VCaP (cell line): ENCODE measurements around the gene SPTLC3.

Source experiments
- H3K27ac ChIP-seq: fragments of 450-650 bp; 2 replicates; pipeline ENCODE4 v1.5.1; 2017
- TF ChIP-seq, protein P1 (sequence below): fragments of 450-650 bp; conservative IDR thresholded peaks from 2 replicates; pipeline ENCODE4 v1.5.1; 2017; ENCODE audit warnings: mild to moderate bottlenecking, moderate library complexity

SPTLC3 gene

DNA sequence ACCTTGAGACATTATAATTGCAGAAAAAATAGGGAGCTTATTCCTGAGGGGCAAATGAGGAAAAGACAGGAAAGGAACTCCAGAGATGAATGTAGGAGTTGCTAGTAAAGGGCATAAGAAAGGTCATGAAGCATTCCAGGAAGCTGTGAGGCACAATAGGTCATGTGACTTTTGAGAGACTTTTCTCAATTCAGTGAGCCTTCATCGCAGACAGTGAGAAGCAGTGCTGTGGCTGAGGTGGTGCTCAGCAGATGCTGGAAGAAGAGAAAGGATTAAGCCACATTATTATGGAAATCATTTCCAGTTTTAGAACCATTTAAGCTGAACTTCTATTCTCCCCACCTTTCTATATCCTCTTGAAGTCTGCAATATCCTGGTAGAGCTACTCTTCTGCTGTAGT lies 4.1 kb downstream of the SPTLC3 start:
- no peak overlapping the region for H3K27ac ChIP-seq
- TF ChIP-seq, protein P1, sequence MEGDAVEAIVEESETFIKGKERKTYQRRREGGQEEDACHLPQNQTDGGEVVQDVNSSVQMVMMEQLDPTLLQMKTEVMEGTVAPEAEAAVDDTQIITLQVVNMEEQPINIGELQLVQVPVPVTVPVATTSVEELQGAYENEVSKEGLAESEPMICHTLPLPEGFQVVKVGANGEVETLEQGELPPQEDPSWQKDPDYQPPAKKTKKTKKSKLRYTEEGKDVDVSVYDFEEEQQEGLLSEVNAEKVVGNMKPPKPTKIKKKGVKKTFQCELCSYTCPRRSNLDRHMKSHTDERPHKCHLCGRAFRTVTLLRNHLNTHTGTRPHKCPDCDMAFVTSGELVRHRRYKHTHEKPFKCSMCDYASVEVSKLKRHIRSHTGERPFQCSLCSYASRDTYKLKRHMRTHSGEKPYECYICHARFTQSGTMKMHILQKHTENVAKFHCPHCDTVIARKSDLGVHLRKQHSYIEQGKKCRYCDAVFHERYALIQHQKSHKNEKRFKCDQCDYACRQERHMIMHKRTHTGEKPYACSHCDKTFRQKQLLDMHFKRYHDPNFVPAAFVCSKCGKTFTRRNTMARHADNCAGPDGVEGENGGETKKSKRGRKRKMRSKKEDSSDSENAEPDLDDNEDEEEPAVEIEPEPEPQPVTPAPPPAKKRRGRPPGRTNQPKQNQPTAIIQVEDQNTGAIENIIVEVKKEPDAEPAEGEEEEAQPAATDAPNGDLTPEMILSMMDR = no peak

DNA sequence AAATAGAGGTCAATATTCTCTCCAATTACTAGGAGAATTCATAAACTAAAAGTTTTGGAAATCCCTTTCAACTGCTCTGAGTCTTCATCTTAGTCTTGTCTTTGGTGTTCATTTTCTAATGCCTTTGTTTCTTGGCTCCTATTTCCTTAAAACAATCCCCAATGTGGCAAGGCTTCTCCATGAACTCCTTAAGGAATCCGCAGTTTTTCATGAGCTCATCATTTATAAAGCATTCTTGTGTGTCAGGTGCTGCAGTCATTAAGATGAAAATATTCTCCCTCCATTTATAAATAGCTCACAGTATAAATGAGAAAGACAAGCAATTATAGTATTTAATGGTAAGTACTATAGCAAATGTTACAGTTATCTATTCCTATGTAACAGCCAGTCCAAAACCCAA lies 4.6 kb downstream of the SPTLC3 start:
- TF ChIP-seq, protein P1 = no peak
- H3K27ac ChIP-seq = no peak overlapping the region

DNA sequence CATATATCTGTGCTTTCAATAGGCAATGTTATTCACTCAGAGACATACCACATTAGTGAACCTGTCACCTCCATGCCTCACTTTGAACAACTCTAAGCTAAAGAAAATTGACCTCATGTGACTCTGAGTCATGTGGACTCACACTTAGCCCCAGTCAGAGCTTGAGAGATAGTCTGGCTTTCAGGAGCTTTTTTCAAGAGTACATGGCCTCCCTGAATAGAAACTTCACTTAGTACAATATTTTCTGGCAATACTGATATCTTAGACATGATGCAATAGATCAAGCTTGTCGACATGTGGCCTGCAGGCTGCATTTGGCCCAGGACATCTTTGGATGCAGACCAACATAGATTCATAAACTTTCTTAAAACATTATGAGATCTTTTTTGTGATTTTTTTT lies 8.5 kb downstream of the SPTLC3 start:
- TF ChIP-seq, protein P1 = no peak
- H3K27ac ChIP-seq = peak overlapping the region; percentile 51

DNA sequence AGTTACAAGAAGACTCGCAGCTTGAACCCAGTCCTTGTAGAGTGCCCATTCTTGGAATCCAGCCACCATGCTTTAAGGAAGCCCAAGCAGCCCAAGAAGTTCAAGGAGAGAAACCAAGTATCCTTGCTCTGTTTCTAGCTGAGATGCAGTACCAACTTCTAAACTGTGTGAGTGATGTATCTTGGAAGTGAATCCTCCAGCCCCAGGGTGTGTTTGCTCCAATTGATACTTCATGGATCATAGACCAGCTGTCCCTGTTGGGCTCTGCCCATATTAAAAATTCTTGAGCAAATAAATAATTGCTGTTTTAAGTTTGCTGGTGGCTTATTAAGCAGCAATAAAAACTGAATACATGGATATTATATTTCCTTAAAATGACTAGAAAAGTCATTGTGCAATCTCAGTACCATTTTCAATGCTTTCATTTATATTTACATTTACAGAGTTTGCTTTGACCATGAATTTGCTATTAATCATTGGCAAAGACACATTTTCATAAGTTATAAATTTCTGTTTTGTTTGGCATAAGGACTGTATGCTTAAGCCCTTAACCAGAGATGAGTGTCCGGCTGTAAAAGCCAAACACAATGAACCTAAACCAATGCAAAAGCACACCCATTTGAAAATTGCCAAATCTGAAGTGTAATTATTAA lies 9.2 kb downstream of the SPTLC3 start:
- TF ChIP-seq, protein P1 = no peak
- H3K27ac ChIP-seq = peak overlapping the region; percentile 51

DNA sequence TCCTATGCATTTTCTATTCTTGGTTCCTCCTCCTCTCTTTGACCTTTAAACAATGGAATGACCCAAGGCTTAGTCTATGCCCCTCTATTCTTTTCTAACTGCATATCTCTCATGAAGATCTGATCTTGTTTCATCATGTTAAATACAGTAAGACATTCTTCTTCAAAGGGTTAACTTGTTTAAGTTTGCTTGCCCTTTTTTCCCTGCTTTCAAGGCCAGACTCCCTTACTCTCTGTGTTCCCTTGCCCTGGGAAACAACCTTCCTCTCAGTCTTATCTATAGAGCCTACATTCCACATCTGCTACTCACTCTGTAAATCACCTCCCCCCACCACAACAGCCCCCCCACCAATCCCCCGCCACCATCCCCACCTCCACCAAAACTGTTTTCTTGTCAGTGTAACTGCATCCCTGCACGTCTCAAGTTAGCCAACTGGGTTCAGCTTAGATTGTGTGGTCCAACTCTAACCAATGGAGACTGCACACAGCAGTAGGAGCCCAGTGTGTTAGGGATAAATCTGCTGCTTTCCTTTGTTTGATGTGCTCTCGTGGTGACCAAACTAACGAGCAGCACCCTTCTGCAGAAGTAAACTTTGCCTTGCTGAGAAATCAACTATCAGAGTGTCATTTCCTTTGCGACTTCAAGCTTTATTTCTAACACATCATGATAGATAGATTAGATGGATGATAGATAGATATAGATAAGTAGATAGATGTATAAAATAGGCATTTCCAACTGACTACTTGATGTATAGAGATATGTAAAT lies 12.6 kb downstream of the SPTLC3 start:
- no peak overlapping the region for H3K27ac ChIP-seq
- TF ChIP-seq, protein P1 = no peak

DNA sequence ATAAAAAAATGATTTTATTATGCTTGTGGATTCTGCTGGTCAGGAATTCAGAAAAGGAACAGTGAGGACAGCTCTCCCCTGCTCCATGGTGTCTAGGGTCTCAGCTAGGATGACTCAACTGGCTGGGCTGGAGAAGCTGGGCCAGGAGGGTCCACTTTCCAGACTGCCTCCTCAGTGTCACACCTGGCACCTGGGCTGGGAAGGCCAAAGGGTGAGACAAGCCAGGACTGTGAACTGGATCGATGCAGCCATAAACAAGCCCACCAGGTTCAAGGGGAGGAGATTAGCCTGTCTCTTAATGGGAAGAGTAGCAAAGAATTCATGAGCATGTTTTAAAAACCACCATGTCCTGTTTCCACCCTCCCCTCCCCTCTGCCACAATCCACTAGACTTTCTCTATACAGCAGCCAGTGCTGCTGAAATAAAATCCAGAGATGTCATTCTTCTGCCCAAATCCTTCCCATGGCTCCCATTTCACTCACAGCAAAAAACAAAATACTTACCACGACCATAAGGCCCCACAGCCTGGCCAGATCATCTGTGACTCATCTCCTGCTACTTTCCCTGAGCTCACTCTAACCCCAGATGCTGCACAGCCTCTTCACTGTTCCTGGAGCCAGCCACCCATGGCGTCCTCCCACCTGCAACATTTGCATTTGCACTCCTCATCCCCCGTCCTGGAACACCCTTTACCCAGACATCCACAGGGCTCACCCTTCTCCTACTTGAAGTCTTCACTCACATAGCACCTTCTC lies 13.8 kb downstream of the SPTLC3 start:
- no peak overlapping the region for H3K27ac ChIP-seq
- TF ChIP-seq, protein P1 = no peak

DNA sequence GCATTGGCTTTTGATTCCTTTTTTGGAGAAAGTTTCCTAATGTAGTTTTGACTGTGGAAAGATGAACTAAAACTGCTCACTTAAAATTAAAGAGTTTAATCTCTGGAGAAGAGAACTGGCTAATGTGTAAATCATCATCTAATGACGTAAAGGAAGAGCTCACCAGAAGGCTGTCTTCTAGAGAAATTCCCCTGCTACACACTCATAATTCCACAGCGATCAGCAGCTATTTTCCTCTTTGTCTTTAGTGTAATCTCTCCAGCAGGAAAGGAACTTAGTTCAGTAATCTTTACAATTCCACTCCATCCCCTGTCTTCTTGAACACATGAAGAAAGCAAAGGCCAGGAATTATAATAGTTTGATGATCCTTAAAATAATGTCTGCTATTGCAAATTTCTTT lies 15.8 kb downstream of the SPTLC3 start:
- TF ChIP-seq, protein P1 = no peak
- no peak overlapping the region for H3K27ac ChIP-seq
